ENCODE measurements around the gene SLC12A3.
A peak's percentile ranks its signal among the peaks of the same experiment; 100 is the strongest.

The SLC12A3 gene

DNA sequence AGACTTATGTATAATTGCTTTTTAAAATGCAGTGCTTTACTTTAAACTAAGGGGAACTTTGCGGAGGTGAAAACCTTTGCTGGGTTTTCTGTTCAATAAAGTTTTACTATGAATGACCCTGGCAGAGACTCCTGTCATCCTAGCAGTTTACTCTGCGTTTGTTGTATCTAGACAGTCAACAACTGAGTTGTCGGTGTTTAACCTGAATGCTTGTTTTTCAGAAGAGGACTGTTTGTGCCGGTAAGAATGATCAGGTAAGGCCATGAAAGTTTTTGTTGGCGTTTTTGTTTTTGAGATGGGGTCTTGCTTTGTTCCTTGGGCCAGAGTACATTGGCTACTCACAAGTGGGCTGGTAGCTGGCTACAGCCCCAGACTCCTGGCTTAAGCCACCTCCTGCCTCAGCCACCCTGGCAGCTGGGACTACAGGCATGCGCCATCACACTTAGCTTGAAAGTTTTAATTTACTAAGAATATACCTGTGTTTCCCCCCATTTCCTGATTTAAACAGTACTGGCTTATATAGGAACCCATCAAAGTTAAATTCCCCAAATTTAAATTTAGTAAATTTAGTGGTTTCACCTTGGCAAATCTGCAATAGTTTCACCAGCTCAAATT, 78.9 kb downstream of the SLC12A3 start:
- no peak for DNase-seq (ENCODE audit: low read depth in 2 of 2)

DNA sequence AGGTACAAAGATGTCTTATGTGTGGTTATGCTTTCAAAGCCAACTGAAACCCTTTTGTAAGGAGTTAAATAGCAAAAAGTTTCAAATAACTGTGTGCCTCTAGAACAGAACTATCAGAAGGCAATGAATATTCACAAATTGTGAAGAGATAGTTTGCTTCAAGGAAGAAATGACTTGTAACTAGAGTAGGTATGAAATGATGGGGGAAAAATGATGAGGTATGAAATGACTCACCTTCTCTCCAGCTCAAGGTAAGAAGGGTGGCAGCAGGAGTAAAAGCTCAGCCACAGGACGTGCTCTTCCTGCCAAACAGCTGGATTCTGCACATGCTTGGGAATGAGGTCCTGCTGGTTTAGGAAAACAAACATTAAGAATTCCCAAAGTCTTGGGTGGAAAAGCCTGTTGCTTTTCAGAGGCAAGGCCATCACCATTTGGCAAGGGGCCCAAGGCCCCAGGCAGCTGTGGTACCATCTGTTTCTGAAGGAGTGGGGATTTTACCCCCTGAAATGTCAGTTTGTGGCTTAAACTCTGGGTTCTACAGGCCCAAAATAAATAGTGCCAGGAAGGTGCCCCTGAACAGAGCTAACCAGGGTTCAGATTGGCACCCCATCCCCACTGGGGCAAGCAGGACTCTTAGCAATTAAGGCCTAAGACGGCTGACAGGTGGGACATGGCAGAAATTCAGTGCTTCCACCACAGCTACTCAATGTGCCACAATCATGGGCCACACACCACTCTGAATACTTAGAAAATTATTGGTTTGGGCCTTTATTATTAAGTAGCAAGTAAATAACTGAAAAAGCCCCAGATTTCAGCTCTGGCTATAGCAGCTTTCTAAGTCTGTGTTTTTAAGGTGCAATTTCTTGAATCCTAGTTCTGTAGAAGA, 80.2 kb downstream of the SLC12A3 start:
- no peak for DNase-seq (ENCODE audit: low read depth in 2 of 2)

DNA sequence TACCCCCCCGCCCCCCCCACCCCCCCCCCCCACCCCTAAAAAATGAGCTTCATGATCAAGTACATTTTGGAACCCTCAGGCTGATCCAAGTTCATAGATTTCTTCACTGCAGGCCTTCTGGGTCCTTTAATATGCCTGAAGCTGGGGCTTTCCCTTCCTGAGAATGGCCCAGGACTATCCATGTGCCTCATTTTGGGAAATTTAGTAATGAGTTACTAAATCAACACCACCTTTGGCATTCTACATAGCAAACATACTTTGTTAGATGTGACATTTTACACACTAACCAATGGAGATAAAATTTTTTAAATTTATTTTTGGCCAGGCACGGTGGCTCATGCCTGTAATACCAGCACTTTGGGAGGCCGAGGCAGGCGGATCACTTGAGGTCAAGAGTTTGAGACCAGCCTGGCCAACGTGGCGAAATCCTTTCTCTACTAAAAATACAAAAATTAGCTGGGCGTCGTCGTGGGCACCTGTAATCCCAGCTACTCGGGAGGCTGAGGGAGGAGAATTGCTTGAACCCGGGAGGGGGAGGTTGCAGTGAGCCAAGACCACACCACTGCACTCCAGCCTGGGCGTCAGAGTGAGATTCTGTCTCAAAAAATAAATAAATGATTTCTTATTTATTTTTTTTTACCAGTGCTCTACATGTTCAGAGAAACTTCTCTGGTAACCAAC, 81.0 kb downstream of the SLC12A3 start:
- no peak for DNase-seq (ENCODE audit: low read depth in 2 of 2)

DNA sequence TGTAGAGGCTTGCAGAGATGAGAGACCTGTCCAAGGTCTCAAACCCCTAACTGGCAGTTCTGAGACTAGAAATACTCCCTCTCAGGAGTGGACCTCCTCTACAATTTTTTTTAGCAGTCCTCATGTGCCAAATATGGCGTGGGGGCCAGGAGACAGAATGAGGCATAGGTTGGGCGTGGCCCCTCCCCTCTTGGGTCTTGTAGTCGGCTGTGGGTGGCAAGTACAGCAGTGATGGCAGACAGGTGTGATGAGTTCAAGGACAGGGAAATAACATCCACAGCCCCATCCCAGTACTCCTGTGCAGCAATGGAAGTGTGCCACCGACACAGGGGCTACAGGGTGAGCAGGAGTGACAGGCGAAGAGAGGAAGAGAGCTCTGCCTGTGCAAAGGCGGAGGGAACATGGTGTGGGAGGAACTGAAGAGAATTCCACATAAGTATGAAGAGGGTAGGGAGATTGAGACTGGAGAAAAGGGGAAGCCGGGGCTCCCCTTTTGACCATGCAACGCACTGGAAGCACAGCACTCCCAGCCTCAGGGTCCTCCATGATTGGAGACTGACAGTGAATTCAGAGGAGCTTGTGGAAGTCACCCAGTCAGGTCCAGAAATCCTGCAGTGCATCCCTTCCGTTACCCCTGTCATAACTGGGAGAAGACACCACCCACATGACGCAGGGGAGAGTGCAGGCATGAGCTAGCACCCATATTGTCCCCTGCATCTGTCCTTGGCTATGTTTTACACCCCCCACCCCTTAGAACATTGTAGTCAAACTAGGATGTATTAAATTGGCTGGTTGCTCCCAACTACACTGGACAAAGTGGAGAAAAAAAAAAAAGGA, 82.0 kb downstream of the SLC12A3 start:
- DNase-seq (ENCODE audit: low read depth in 2 of 2): no peak

- no peak for DNase-seq (ENCODE audit: low read depth in 2 of 2)
Observed at GRCh38 chr16:56947604-56947995, 82.6 kb downstream of the SLC12A3 start.

DNA sequence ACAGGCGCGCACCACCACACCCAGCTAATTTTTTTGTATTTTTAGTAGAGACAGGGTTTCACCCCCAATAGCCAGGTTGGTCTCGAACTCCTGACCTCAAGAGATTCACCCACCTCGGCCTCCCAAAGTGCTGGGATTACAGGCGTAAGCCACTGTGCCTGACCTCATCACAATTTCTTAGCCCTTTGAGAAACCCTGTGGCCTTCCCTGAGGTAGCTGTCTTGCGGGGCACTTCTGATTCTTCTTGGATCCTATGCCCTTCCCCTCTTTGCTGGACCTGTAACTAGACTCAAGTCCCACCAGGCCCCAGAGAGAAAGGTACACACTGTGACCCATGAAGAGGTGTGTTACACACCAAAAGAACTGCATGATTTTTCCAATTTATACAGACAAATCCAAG, 83.2 kb downstream of the SLC12A3 start:
- DNase-seq (ENCODE audit: low read depth in 2 of 2): no peak

DNA sequence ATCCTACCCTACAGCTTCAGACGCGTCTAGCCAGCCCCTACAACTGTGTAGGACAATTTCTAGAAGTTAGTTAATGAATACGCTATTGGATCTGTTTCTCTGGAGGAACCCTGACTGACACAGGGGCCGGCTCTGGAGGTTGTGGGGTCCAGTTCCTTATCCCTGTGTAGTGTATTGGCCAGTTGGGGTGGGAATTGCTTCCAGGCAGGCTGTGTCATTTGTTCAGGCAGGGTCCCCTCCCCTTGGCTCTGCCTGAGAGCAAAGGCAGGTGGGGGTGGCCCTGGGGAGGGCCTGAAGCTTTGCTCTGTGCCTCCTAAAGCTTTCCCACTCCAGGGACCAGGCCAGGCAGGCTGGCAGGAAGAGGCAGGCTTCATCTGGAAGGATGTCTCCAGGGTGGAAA, 85.0 kb downstream of the SLC12A3 start:
- DNase-seq (ENCODE audit: low read depth in 2 of 2): no peak

DNA sequence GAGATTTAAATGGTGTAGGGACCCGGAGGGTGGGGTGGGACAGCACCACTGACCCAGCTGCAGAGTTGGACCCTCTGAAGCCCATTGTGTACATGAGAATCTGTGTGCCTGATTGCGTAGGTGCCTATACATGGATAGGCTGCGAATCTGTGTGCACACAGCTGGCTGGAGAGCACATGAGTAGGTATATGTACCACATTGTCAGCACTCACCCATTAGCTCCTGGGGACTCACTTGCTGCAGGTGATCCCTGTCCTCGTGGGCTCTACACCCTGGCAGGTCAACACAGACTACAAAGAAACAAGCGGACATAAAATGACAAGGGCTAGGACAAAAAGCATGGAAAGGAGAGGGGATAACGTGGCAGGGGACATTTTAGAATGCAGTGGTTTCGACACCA, 85.4 kb downstream of the SLC12A3 start:
- DNase-seq (ENCODE audit: low read depth in 2 of 2): no peak

GRCh38 chr16:56950881-56951771, 86.1 kb downstream of the SLC12A3 start:
- peak; percentile 20 to 22 for DNase-seq (ENCODE audit: low read depth in 2 of 2)

GRCh38 chr16:56953006-56953405, 88.0 kb downstream of the SLC12A3 start:
- no peak for DNase-seq (ENCODE audit: low read depth in 2 of 2)

DNA sequence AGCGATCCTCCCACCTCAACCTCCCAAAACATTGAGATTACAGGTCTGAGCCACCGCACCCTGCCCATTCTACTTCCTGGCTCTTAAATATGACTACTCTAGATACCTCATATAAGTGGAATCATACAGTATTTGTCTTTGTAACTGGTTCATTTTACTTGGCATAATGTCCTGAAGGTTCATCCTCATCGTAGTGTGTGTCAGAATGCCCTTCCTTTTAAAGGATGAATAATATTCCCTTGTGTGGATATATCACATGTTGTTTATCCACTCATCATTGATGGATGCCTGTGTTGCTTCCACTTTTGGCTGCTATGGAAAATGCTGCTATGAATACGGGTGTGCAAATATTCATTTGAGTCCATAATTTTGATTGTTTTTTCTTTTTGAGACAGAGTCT, 91.1 kb downstream of the SLC12A3 start:
- no peak for DNase-seq (ENCODE audit: low read depth in 2 of 2)

DNA sequence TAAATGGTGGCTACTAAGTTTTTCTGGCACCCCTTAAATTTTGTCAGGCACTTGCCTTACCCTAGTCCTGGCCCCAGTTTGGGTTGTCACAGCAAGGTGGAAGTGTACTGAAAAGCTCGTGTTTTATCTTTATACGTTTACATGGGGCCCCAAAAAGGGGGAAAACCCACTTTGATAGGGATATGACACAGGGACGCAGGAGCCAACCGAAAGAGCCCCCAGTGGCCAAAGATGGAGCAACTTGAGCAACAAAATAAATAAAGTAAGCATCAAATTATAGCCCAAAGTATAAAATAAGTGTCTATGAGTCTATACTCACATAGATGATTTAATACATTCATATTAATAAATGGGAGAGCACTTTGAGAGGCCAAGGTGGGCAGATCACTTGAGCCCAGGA, 91.7 kb downstream of the SLC12A3 start:
- DNase-seq (ENCODE audit: low read depth in 2 of 2): no peak

GRCh38 chr16:56960681-56961281, 95.8 kb downstream of the SLC12A3 start:
- DNase-seq (ENCODE audit: low read depth in 2 of 2): no peak

GRCh38 chr16:56961386-56961785, 96.4 kb downstream of the SLC12A3 start:
- no peak for DNase-seq (ENCODE audit: low read depth in 2 of 2)

DNA sequence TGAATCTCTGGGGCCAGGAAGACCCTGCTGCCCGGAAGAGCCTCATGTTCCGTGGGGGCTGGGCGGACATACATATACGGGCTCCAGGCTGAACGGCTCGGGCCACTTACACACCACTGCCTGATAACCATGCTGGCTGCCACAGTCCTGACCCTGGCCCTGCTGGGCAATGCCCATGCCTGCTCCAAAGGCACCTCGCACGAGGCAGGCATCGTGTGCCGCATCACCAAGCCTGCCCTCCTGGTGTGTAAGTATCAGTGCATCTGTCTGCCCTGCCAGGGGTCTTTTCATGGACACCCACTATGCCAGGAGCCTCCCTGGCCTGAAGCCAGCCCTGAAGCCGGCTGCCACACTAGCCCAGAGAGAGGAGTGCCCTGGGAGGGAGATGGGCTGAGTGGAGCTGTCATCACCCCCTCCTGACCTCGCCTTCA, 96.9 kb downstream of the SLC12A3 start, which contains the start of gene CETP:
CETP (plus strand) TSS at position 100 of the 431 bp plus-strand sequence; CDS start at position 130, 30 bp downstream.
- no peak for DNase-seq (ENCODE audit: low read depth in 2 of 2)

- peak; percentile 89 to 90 for DNase-seq (ENCODE audit: low read depth in 2 of 2)
Observed at GRCh38 chr16:56964243-56965148, 99.5 kb downstream of the SLC12A3 start.

All from stimulated activated CD8-positive, alpha-beta memory T cell treated with anti-CD3 and anti-CD28 coated beads, Interleukin-2, amount 100 ng/mL, for 1 hour (primary cell).